ENCODE data around the gene PTPRD. TPM values are rescaled to one million over a fixed set of nuclear protein-coding genes. Genes with fewer than 3 reads are reported as not detected.

The PTPRD gene
- total and polyA plus RNA-seq, 2 of the 4 experiments (the other 2 are of a cell fraction), result 0.07 to 0.18 TPM

DNA sequence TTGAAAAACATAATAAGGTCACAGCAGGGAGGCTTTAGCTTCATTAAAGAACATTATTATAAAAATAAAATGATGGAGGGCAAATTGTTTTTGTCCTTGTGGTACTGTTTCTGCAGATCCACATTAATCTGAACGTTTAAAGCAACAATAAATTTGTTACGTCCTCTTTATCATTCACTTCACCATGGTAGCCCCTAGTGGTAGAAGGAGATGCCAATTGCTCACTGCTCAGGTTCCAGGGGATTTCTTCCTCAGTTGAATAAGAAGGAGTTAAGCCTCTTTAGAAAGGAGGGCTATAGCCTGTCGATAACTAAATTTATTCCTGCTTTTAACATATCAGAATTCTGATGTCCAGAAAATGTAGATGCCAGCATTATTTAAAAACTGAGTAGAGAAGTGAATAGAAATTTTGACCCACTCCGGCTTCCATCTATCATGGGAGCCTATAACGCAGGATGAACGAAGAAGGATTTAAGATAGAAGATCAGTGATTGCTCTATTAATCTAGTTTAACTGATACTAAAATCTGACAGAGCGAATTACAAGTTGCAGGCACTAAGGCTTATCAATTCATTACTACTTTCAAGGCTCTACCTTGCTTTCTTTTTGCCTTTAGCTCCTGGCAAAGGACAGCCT, 692.3 kb downstream of the PTPRD start:
- ChIA-PET CTCF (no interaction called here), POLR2A (ENCODE audit: unreplicated experiment) (no interaction called here)
- H3K27ac ChIP-seq (ENCODE audit: insufficient read depth, low read length), result no peak overlapping the region
- no peak for DNase-seq
- no peak overlapping the region for H2AFZ ChIP-seq (replicated peaks; ENCODE audit: low read length, poor library complexity)
- no peaks in the 10 kb centered on the region for H3K9me3 ChIP-seq (ENCODE audit: control insufficient read depth, insufficient read depth, low read length)
- no peaks in the 10 kb centered on the region for H3K27me3 ChIP-seq (ENCODE audit: control insufficient read depth, insufficient read depth, low read length)
- H3K4me1 ChIP-seq (ENCODE audit: control insufficient read depth, insufficient read depth, low read length), result no peaks in the 10 kb centered on the region
- H3K9me1 ChIP-seq (ENCODE audit: insufficient read depth, low read length), result no peaks in the 10 kb centered on the region
- H3K18ac ChIP-seq (ENCODE audit: low read depth, low read length), result no peak overlapping the region
- H3K56ac ChIP-seq (ENCODE audit: extremely low read depth, insufficient read depth, low read length), result no peak overlapping the region
- no peak overlapping the region for H2BK5ac ChIP-seq (ENCODE audit: low read depth, low read length, poor library complexity, severe bottlenecking)
- no peak overlapping the region for H2AK9ac ChIP-seq (replicated peaks; ENCODE audit: low read depth, low read length, poor library complexity)
- no CpG with 5 or more reads among the region's 7 CpGs for WGBS, 2 experiments (ENCODE audit: extremely low coverage in 2 of 2, insufficient read length in 1 of 2)
- no peak overlapping the region for H2BK20ac ChIP-seq (ENCODE audit: low read depth, low read length)
- H4K5ac ChIP-seq (ENCODE audit: low read depth, low read length), result no peak overlapping the region
- no peak overlapping the region for H3K9ac ChIP-seq (ENCODE audit: low read depth, low read length)
- intact Hi-C loops (cut with micrococcal nuclease), result no loop called here
- no peak overlapping the region for H3K4me2 ChIP-seq (ENCODE audit: low read depth, low read length)
- no peak for ATAC-seq (ENCODE audit: low read depth)
- in situ Hi-C loops (cut with MboI; ENCODE audit: low sequenced_read_pairs), result no loop called here
- no peak overlapping the region for H3K4me3 ChIP-seq (ENCODE audit: insufficient read depth, low read depth, low read length)
- TF ChIP-seq CEBPB (IDR thresholded peaks at IDR 0.05; ENCODE audit: low read depth, low read length) (no peak), FOS (IDR thresholded peaks at IDR 0.05; ENCODE audit: low read depth, low read length) (no peak), RFX5 (IDR thresholded peaks at IDR 0.05; ENCODE audit: low read depth, low read length) (no peak), SMC3 (IDR thresholded peaks at IDR 0.05; ENCODE audit: low read depth, low read length) (no peak), POLR2A (IDR thresholded peaks at IDR 0.05; ENCODE audit: low read depth, low read length) (no peak), NFE2L2 (IDR thresholded peaks at IDR 0.05; ENCODE audit: low read depth, low read length) (no peak), RCOR1 (IDR thresholded peaks at IDR 0.05; ENCODE audit: insufficient replicate concordance, low read length) (no peak), MAZ (IDR thresholded peaks at IDR 0.05; ENCODE audit: borderline replicate concordance, low read depth, low read length) (no peak), RAD21 (IDR thresholded peaks at IDR 0.05; ENCODE audit: low read length) (no peak), MAFK (IDR thresholded peaks at IDR 0.05; ENCODE audit: low read depth, low read length) (no peak)
- TF ChIP-seq, protein P1, sequence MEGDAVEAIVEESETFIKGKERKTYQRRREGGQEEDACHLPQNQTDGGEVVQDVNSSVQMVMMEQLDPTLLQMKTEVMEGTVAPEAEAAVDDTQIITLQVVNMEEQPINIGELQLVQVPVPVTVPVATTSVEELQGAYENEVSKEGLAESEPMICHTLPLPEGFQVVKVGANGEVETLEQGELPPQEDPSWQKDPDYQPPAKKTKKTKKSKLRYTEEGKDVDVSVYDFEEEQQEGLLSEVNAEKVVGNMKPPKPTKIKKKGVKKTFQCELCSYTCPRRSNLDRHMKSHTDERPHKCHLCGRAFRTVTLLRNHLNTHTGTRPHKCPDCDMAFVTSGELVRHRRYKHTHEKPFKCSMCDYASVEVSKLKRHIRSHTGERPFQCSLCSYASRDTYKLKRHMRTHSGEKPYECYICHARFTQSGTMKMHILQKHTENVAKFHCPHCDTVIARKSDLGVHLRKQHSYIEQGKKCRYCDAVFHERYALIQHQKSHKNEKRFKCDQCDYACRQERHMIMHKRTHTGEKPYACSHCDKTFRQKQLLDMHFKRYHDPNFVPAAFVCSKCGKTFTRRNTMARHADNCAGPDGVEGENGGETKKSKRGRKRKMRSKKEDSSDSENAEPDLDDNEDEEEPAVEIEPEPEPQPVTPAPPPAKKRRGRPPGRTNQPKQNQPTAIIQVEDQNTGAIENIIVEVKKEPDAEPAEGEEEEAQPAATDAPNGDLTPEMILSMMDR (conservative IDR thresholded peaks at IDR 0.05; ENCODE audit: low read depth, low read length), result no peak
- TF ChIP-seq, protein P2, sequence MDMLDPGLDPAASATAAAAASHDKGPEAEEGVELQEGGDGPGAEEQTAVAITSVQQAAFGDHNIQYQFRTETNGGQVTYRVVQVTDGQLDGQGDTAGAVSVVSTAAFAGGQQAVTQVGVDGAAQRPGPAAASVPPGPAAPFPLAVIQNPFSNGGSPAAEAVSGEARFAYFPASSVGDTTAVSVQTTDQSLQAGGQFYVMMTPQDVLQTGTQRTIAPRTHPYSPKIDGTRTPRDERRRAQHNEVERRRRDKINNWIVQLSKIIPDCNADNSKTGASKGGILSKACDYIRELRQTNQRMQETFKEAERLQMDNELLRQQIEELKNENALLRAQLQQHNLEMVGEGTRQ (IDR thresholded peaks at IDR 0.05; ENCODE audit: low read depth, low read length), result no peak
- TF ChIP-seq, protein P3, sequence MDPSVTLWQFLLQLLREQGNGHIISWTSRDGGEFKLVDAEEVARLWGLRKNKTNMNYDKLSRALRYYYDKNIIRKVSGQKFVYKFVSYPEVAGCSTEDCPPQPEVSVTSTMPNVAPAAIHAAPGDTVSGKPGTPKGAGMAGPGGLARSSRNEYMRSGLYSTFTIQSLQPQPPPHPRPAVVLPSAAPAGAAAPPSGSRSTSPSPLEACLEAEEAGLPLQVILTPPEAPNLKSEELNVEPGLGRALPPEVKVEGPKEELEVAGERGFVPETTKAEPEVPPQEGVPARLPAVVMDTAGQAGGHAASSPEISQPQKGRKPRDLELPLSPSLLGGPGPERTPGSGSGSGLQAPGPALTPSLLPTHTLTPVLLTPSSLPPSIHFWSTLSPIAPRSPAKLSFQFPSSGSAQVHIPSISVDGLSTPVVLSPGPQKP (IDR thresholded peaks at IDR 0.05; ENCODE audit: borderline replicate concordance, low read depth, low read length), result no peak
- no peak overlapping the region for H4K91ac ChIP-seq (ENCODE audit: insufficient read depth, low read depth, low read length)
- no peak overlapping the region for H2BK15ac ChIP-seq (ENCODE audit: low read depth, low read length)
- H2BK120ac ChIP-seq (ENCODE audit: low read depth, low read length), result no peak overlapping the region
- H3K23ac ChIP-seq (ENCODE audit: low read depth, low read length), result no peak overlapping the region
- H4K8ac ChIP-seq (ENCODE audit: low read depth in 2 of 2, low read length in 2 of 2), result no peak overlapping the region
- H2AK5ac ChIP-seq (ENCODE audit: low read depth, low read length), result no peak overlapping the region
- no TSS peak for BruUV-seq (replicated peaks)
- no peaks in the 10 kb centered on the region for H4K20me1 ChIP-seq (ENCODE audit: insufficient read depth, low read length)
- H3K36me3 ChIP-seq (ENCODE audit: control insufficient read depth, insufficient read depth, low read length), result no peaks in the 10 kb centered on the region
- dilution Hi-C loops (cut with HindIII; ENCODE audit: low sequenced_read_pairs, unreplicated experiment), result no loop called here
- H3K79me1 ChIP-seq (ENCODE audit: low read depth in 1 of 2, low read length in 2 of 2), result no peaks in the 10 kb centered on the region
- no peak overlapping the region for H3K4ac ChIP-seq (ENCODE audit: low read depth, low read length)
- H3K14ac ChIP-seq (replicated peaks; ENCODE audit: low read depth, low read length), result no peak overlapping the region
